Measurements from ENCODE around the gene TENT4B.

DNA sequence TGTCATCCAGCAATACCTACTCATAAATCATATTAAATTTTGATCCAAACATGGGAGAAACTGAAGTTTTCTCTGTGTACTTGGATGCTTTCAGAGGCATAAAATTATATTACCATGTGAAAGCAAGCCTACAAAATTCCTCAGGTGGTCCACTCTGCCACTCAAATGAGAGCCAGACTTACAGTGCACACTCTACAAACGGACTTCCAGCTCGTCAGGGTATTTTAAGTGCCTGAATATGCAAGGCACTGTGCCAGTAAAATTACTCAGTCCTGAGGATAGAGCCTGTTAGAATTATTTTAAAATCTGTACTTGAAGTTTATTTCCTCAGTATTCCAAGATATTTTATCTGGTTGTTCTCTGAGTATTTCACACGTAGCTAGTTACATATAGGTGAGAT lies 54.5 kb downstream of the TENT4B start:
- TF ChIP-seq, protein P1, sequence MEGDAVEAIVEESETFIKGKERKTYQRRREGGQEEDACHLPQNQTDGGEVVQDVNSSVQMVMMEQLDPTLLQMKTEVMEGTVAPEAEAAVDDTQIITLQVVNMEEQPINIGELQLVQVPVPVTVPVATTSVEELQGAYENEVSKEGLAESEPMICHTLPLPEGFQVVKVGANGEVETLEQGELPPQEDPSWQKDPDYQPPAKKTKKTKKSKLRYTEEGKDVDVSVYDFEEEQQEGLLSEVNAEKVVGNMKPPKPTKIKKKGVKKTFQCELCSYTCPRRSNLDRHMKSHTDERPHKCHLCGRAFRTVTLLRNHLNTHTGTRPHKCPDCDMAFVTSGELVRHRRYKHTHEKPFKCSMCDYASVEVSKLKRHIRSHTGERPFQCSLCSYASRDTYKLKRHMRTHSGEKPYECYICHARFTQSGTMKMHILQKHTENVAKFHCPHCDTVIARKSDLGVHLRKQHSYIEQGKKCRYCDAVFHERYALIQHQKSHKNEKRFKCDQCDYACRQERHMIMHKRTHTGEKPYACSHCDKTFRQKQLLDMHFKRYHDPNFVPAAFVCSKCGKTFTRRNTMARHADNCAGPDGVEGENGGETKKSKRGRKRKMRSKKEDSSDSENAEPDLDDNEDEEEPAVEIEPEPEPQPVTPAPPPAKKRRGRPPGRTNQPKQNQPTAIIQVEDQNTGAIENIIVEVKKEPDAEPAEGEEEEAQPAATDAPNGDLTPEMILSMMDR (IDR thresholded peaks at IDR 0.05), result no peak
- no peak for TF ChIP-seq POLR2A (IDR thresholded peaks at IDR 0.05)
